HCT116 (cell line): ENCODE measurements around the gene SEMA7A.

ENCODE experiments used
- ATF3 ChIP-seq: IDR thresholded peaks from 2 replicates; pipeline ENCODE4 v1.6.1; 2012
- EZH2 ChIP-seq: fragments of 200-600 bp; sonication (generic); IDR thresholded peaks from 2 replicates; pipeline ENCODE4 v1.6.1; 2017; ENCODE audit warnings: antibody characterized with exemption, mixed run types
- ZBTB33 ChIP-seq: IDR thresholded peaks from 2 replicates; pipeline ENCODE4 v1.6.1; 2011; ENCODE audit warnings: mild to moderate bottlenecking, low read length, moderate library complexity; ENCODE audit not compliant: insufficient replicate concordance; ENCODE audit errors: extremely low read depth

- TF ChIP-seq ZBTB33: no peak
- no peak for TF ChIP-seq EZH2
- TF ChIP-seq ATF3: no peak
These were observed 28.2 kb upstream of the SEMA7A start for GRCh38 chr15:74461847-74462511.
